GM12865 (cell line): ENCODE results near the gene GNG12.

Source experiments
- DNase-seq: peaks from one replicate; pipeline ENCODE4 v3.0.0; 2010; ENCODE audit warnings: low read depth
- H3K4me3 ChIP-seq: 2 replicates; pipeline ENCODE4 v1.5.1; 2011; ENCODE audit warnings: mild to moderate bottlenecking, low read depth, low read length, control low read depth
- TF ChIP-seq, protein P1 (sequence below): IDR thresholded peaks from 2 replicates; pipeline ENCODE4 v1.5.1; 2011; ENCODE audit warnings: low read length, control low read depth, low read depth, inconsistent platforms; ENCODE audit not compliant: insufficient read depth; ENCODE audit errors: missing control alignments

Gene GNG12

GRCh38 chr1:67811781-67812180 is 21.5 kb downstream of the GNG12 start:
- DNase-seq, result no peak
- H3K4me3 ChIP-seq, result no peak overlapping the region
- TF ChIP-seq, protein P1, sequence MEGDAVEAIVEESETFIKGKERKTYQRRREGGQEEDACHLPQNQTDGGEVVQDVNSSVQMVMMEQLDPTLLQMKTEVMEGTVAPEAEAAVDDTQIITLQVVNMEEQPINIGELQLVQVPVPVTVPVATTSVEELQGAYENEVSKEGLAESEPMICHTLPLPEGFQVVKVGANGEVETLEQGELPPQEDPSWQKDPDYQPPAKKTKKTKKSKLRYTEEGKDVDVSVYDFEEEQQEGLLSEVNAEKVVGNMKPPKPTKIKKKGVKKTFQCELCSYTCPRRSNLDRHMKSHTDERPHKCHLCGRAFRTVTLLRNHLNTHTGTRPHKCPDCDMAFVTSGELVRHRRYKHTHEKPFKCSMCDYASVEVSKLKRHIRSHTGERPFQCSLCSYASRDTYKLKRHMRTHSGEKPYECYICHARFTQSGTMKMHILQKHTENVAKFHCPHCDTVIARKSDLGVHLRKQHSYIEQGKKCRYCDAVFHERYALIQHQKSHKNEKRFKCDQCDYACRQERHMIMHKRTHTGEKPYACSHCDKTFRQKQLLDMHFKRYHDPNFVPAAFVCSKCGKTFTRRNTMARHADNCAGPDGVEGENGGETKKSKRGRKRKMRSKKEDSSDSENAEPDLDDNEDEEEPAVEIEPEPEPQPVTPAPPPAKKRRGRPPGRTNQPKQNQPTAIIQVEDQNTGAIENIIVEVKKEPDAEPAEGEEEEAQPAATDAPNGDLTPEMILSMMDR, result no peak

DNA sequence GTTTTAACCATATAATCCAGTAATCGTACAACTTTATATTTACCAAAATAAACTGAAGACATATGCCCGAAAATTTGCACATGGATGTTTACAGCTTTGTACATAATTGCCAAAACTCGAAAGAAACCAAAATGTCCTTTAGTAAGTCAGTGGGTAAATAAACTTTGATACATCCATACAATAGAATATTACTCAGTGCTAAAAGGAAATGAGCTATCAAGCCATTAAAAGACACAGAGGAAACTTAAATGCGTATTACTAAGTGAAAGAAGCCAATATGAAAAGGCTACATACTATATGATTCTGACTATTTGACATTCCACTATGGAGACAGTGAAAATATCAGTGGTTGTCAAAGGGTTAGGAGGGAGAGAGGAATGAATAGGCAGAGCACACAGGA is 23.4 kb downstream of the GNG12 start:
- no peak overlapping the region for H3K4me3 ChIP-seq
- TF ChIP-seq, protein P1, result no peak
- no peak for DNase-seq

DNA sequence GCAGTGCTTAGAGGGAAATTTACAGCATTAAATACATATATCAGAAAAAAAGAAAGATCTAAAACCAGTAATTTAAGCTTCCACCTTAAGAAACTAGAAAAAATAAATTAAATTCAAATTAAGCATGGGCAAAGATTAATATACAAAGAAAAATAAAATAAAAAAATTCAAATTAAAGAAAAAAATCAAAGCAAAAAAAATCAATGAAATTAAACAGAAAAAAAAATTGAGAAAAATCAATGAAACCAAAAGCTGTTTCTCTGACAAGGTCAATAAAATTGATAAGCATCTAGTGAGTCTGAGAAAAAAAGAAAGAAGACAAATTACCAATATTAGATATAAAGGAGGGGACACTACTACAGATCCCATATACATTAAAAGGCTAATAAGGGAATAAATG is 26.0 kb downstream of the GNG12 start:
- DNase-seq, result no peak
- TF ChIP-seq, protein P1, result no peak
- H3K4me3 ChIP-seq, result no peak overlapping the region

- DNase-seq, result no peak
- TF ChIP-seq, protein P1, result no peak
- no peak overlapping the region for H3K4me3 ChIP-seq
Observed at GRCh38 chr1:67804710-67805109, 28.6 kb downstream of the GNG12 start.

GRCh38 chr1:67803380-67804279 is 29.6 kb downstream of the GNG12 start:
- TF ChIP-seq, protein P1, result no peak
- H3K4me3 ChIP-seq, result no peak overlapping the region
- DNase-seq, result no peak

GRCh38 chr1:67802565-67802964 is 30.7 kb downstream of the GNG12 start:
- H3K4me3 ChIP-seq, result no peak overlapping the region
- TF ChIP-seq, protein P1, result no peak
- DNase-seq, result no peak
